Thyroid gland (tissue), 4 donors: ENCODE results near the gene PAK5.

Experiments used
- POLR2A ChIP-seq, 2 donors: fragments of 450-650 bp; IDR thresholded peaks; one replicate each; pipeline ENCODE4 v1.6.1; 2017; ENCODE audit warnings: antibody characterized with exemption in 2 of 2, mild to moderate bottlenecking in 2 of 2, moderate library complexity in 1 of 2
- TF ChIP-seq, protein P1 (sequence below), 6 experiments: fragments of 200-600 bp in 3 of 6; fragments of 450-650 bp in 3 of 6; sonication (generic) in 3 of 6; IDR thresholded peaks; one replicate each; pipeline ENCODE4 v1.5.1; 2016 to 2019; ENCODE audit warnings: antibody characterized with exemption in 6 of 6, mild to moderate bottlenecking in 2 of 6, inconsistent platforms in 1 of 6, moderate library complexity in 1 of 6

DNA sequence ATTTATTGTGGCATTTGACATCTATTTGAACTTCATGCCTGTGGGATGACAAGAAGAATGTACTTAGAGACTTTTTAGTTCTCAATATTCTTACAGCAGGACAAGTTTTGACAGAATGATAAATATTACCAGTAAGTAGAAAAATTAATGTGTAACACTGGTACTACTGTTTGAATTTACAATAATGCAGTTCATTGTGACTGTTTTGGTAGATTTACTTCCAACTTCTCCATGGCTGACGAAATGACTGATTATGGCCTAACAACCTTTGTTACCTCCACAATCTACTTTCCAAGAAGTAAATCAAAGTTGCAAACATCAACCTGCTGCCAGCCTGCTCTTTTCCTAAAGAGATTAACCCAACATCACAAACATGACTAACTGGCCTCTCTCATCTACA lies 38.5 kb downstream of the PAK5 start:
- TF ChIP-seq, protein P1, sequence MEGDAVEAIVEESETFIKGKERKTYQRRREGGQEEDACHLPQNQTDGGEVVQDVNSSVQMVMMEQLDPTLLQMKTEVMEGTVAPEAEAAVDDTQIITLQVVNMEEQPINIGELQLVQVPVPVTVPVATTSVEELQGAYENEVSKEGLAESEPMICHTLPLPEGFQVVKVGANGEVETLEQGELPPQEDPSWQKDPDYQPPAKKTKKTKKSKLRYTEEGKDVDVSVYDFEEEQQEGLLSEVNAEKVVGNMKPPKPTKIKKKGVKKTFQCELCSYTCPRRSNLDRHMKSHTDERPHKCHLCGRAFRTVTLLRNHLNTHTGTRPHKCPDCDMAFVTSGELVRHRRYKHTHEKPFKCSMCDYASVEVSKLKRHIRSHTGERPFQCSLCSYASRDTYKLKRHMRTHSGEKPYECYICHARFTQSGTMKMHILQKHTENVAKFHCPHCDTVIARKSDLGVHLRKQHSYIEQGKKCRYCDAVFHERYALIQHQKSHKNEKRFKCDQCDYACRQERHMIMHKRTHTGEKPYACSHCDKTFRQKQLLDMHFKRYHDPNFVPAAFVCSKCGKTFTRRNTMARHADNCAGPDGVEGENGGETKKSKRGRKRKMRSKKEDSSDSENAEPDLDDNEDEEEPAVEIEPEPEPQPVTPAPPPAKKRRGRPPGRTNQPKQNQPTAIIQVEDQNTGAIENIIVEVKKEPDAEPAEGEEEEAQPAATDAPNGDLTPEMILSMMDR (IDR thresholded peaks at IDR 0.05): no peak
- TF ChIP-seq POLR2A (IDR thresholded peaks at IDR 0.05): no peak
